SK-N-MC (cell line): ENCODE measurements around the gene KRTAP5-10.
"Not testable (repeated sequence)": the region's sequence is repeated elsewhere in the genome, so short reads cannot be mapped to it uniquely, and the experiment has no call there.

Experiments used
- DNase-seq: peaks from one replicate; pipeline ENCODE4 v3.0.0-alpha.2; 2011; ENCODE audit warnings: low read depth, low spot score
- H3K27ac ChIP-seq: fragments of 200-600 bp; sonication (generic); 2 replicates; pipeline ENCODE4 v1.5.1; 2016; ENCODE audit warnings: mixed run types
- H3K36me3 ChIP-seq: fragments of 200-600 bp; sonication (generic); 2 replicates; pipeline ENCODE4 v1.6.1; 2017; ENCODE audit warnings: antibody characterized with exemption, low read length, mixed read lengths; ENCODE audit not compliant: insufficient read depth
- H3K4me3 ChIP-seq: fragments of 200-600 bp; sonication (generic); 2 replicates; pipeline ENCODE4 v1.5.1; 2016
- H3K9ac ChIP-seq: fragments of 200-600 bp; sonication (generic); 2 replicates; pipeline ENCODE4 v1.8.0; 2017; ENCODE audit warnings: mixed run types, mixed read lengths; ENCODE audit not compliant: insufficient read length
- H3K9me3 ChIP-seq: fragments of 200-600 bp; sonication (generic); 2 replicates; pipeline ENCODE4 v1.6.1; 2017; ENCODE audit warnings: low read depth, mild to moderate bottlenecking, antibody characterized with exemption, low read length, moderate library complexity, mixed read lengths
- EZH2 ChIP-seq: fragments of 200-600 bp; sonication (generic); IDR thresholded peaks from one replicate; pipeline ENCODE4 v1.6.1; 2017; ENCODE audit warnings: antibody characterized with exemption
- FOXP2 ChIP-seq: optimal IDR thresholded peaks from 2 replicates; pipeline ENCODE3; 2011; ENCODE audit warnings: mild to moderate bottlenecking, moderate library complexity; ENCODE audit not compliant: insufficient read depth; ENCODE audit errors: extremely low read length, control extremely low read depth
- POLR2AphosphoS5 ChIP-seq: IDR thresholded peaks from 2 replicates; pipeline ENCODE4 v1.6.1; 2012; ENCODE audit warnings: mild to moderate bottlenecking, low read depth, low read length, borderline replicate concordance

KRTAP5-10 gene

GRCh38 chr11:71555508-71555907, 9.9 kb upstream of the KRTAP5-10 start:
- H3K9ac ChIP-seq: no peak overlapping the region
- no peaks in the 10 kb centered on the region for H3K36me3 ChIP-seq
- TF ChIP-seq FOXP2 (no peak), POLR2AphosphoS5 (no peak)
- no peak for DNase-seq
- H3K4me3 ChIP-seq: no peak overlapping the region
- no peaks in the 10 kb centered on the region for H3K9me3 ChIP-seq
- H3K27ac ChIP-seq: no peak overlapping the region

DNA sequence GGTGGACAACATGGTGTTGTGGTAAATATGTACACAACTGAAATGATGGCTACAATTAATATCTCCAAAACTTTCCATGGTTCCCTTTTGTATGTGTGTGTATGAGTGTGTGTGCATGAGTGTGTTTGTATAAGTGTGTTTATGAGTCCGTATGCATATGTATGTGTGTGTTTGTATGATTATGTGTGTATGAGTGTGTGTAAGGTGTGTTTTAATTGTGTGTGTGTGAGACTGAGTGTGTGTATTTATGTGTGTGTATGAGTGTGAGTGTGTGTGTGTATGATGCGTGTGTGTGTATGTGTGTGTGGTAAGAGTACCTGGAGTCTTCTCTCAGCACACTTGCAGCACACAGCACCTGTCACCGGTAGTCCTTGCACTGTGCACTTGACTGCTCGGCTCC, 9.3 kb upstream of the KRTAP5-10 start:
- Histone ChIP-seq H3K9ac (no peak overlapping the region), H3K9me3 (no peaks in the 10 kb centered on the region), H3K4me3 (no peak overlapping the region), H3K27ac (no peak overlapping the region), H3K36me3 (no peaks in the 10 kb centered on the region)
- TF ChIP-seq POLR2AphosphoS5 (no peak), EZH2 (no peak), FOXP2 (no peak)
- DNase-seq: no peak

DNA sequence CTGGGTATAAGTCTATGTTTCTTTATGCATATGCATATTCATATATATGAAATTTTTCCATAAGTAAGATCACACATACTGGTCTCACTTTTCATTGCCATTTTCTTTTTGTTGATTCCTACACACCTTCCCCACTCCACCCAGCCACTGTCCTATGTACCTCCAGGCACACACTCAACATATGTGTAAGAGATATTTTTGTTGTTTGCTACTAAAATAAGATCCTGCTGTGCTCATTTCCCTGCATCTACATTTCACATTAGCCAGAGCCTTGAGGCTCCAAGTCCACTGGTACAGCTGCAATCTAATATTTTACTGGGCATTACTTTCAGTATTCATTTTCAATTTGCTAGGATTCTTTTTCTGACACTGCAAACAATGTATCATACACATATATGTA, 8.1 kb upstream of the KRTAP5-10 start:
- DNase-seq: no peak
- no peaks in the 10 kb centered on the region for H3K9me3 ChIP-seq
- H3K27ac ChIP-seq: no peak overlapping the region
- H3K9ac ChIP-seq: no peak overlapping the region
- no peak overlapping the region for H3K4me3 ChIP-seq
- TF ChIP-seq FOXP2 (no peak), POLR2AphosphoS5 (no peak), EZH2 (no peak)
- H3K36me3 ChIP-seq: no peaks in the 10 kb centered on the region

GRCh38 chr11:71558996-71559395, 6.4 kb upstream of the KRTAP5-10 start:
- Histone ChIP-seq H3K9ac (no peak overlapping the region), H3K36me3 (no peaks in the 10 kb centered on the region), H3K4me3 (no peak overlapping the region), H3K9me3 (no peaks in the 10 kb centered on the region), H3K27ac (no peak overlapping the region)
- TF ChIP-seq POLR2AphosphoS5 (no peak), EZH2 (no peak), FOXP2 (no peak)
- no peak for DNase-seq

DNA sequence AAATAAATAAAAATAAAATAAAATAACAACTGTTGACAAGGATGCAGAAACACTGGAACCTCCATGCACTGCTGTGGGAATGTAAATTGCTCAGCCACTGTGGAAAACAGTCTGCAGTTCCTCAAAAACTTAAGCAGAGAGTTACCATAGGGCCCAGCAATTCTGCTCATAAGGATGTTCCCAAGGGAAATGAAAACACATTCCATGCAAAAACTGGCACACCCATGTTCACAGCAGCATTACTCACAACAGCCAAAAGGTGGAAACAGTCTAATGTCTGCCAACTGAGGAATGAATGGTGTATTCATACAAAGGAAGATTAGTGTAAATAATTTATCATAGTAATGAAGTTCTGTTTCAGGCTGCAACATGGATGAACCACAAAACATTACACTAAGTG, 3.2 kb upstream of the KRTAP5-10 start:
- H3K9me3 ChIP-seq: no peaks in the 10 kb centered on the region
- H3K27ac ChIP-seq: no peak overlapping the region
- no peak for TF ChIP-seq EZH2
- TF ChIP-seq POLR2AphosphoS5: no peak
- TF ChIP-seq FOXP2: no peak
- H3K36me3 ChIP-seq: no peaks in the 10 kb centered on the region
- H3K4me3 ChIP-seq: no peak overlapping the region
- no peak overlapping the region for H3K9ac ChIP-seq
- no peak for DNase-seq

GRCh38 chr11:71563406-71563805, 2.0 kb upstream of the KRTAP5-10 start:
- no peak for TF ChIP-seq POLR2AphosphoS5
- TF ChIP-seq FOXP2: no peak
- no peaks in the 10 kb centered on the region for H3K9me3 ChIP-seq
- DNase-seq: no peak
- H3K27ac ChIP-seq: no peak overlapping the region
- H3K4me3 ChIP-seq: no peak overlapping the region
- no peaks in the 10 kb centered on the region for H3K36me3 ChIP-seq
- H3K9ac ChIP-seq: no peak overlapping the region

GRCh38 chr11:71564430-71564829, 933 bp upstream of the KRTAP5-10 start:
- no peak overlapping the region for H3K27ac ChIP-seq

GRCh38 chr11:71566081-71566620, 788 bp downstream of the KRTAP5-10 start:
- Histone ChIP-seq H3K9me3 (no peaks in the 10 kb centered on the region), H3K36me3 (no peaks in the 10 kb centered on the region), H3K9ac (no peak overlapping the region), H3K27ac (no peak overlapping the region), H3K4me3 (no peak overlapping the region)
- TF ChIP-seq FOXP2 (no peak), EZH2 (no peak), POLR2AphosphoS5 (no peak)
- no peak for DNase-seq

More at GRCh38 chr11:71564430-71564829, 933 bp upstream of the KRTAP5-10 start:
- Histone ChIP-seq H3K9me3 (no peaks in the 10 kb centered on the region), H3K4me3 (no peak overlapping the region), H3K36me3 (no peaks in the 10 kb centered on the region), H3K9ac (no peak overlapping the region)
- TF ChIP-seq FOXP2 (no peak), EZH2 (no peak), POLR2AphosphoS5 (no peak)
- DNase-seq: no peak

- H3K4me3 ChIP-seq, H3K36me3 ChIP-seq, H3K9me3 ChIP-seq, DNase-seq, H3K9ac ChIP-seq, H3K27ac ChIP-seq: not testable (repeated sequence)
Observed at GRCh38 chr11:71566626-71567599, 1.6 kb downstream of the KRTAP5-10 start.

GRCh38 chr11:71567633-71568032, 2.3 kb downstream of the KRTAP5-10 start:
- DNase-seq, H3K27ac ChIP-seq: not testable (repeated sequence)

More at GRCh38 chr11:71567633-71568032, 2.3 kb downstream of the KRTAP5-10 start:
- not testable (repeated sequence) for H3K9me3 ChIP-seq, H3K9ac ChIP-seq, H3K4me3 ChIP-seq, H3K36me3 ChIP-seq
